T-helper 9 cell (primary cell): Measurements from ENCODE around the gene SMIM12.
"Not testable (repeated sequence)": the region's sequence is repeated elsewhere in the genome, so short reads cannot be mapped to it uniquely, and the experiment has no call there.

ENCODE experiments used
- DNase-seq: peaks from one replicate; pipeline ENCODE4 v3.0.0-alpha.2; 2020

The SMIM12 gene

GRCh38 chr1:34842952-34843371 lies 16.6 kb downstream of the SMIM12 start:
- no peak for DNase-seq

GRCh38 chr1:34842073-34842472 lies 17.5 kb downstream of the SMIM12 start:
- DNase-seq = no peak

GRCh38 chr1:34840426-34840825 lies 19.1 kb downstream of the SMIM12 start:
- no peak for DNase-seq

GRCh38 chr1:34839526-34840305 lies 19.8 kb downstream of the SMIM12 start:
- DNase-seq = no peak

GRCh38 chr1:34833711-34834110 lies 25.8 kb downstream of the SMIM12 start:
- no peak for DNase-seq

- DNase-seq = no peak
These were observed 27.8 kb downstream of the SMIM12 start for GRCh38 chr1:34831721-34832246.

GRCh38 chr1:34829250-34829649 lies 30.3 kb downstream of the SMIM12 start:
- no peak for DNase-seq

- no peak for DNase-seq
These were observed 30.9 kb downstream of the SMIM12 start for GRCh38 chr1:34828611-34829010.

GRCh38 chr1:34827341-34827941 lies 32.1 kb downstream of the SMIM12 start:
- DNase-seq = no peak

- DNase-seq = no peak
These were observed 34.0 kb downstream of the SMIM12 start for GRCh38 chr1:34825455-34826091.

GRCh38 chr1:34824817-34825454 lies 34.6 kb downstream of the SMIM12 start:
- no peak for DNase-seq

- no peak for DNase-seq
These were observed 37.3 kb downstream of the SMIM12 start for GRCh38 chr1:34822202-34822601.

- DNase-seq = not testable (repeated sequence)
These were observed 40.7 kb downstream of the SMIM12 start for GRCh38 chr1:34818862-34819261.

- no peak for DNase-seq
These were observed 42.8 kb downstream of the SMIM12 start for GRCh38 chr1:34816778-34817177.

- no peak for DNase-seq
These were observed 43.2 kb downstream of the SMIM12 start for GRCh38 chr1:34816332-34816731.

- DNase-seq = not testable (repeated sequence)
These were observed 48.8 kb downstream of the SMIM12 start for GRCh38 chr1:34810781-34811180.

- DNase-seq = no peak
These were observed 51.3 kb downstream of the SMIM12 start for GRCh38 chr1:34808051-34808810.

GRCh38 chr1:34806396-34806795 lies 53.2 kb downstream of the SMIM12 start:
- no peak for DNase-seq

- no peak for DNase-seq
These were observed 55.8 kb downstream of the SMIM12 start for GRCh38 chr1:34803770-34804169.
